ENCODE measurements around the gene PPP1R13B.

GRCh38 chr14:103731916-103732867, 115.2 kb downstream of the PPP1R13B start:
- TF ChIP-seq, protein P1, sequence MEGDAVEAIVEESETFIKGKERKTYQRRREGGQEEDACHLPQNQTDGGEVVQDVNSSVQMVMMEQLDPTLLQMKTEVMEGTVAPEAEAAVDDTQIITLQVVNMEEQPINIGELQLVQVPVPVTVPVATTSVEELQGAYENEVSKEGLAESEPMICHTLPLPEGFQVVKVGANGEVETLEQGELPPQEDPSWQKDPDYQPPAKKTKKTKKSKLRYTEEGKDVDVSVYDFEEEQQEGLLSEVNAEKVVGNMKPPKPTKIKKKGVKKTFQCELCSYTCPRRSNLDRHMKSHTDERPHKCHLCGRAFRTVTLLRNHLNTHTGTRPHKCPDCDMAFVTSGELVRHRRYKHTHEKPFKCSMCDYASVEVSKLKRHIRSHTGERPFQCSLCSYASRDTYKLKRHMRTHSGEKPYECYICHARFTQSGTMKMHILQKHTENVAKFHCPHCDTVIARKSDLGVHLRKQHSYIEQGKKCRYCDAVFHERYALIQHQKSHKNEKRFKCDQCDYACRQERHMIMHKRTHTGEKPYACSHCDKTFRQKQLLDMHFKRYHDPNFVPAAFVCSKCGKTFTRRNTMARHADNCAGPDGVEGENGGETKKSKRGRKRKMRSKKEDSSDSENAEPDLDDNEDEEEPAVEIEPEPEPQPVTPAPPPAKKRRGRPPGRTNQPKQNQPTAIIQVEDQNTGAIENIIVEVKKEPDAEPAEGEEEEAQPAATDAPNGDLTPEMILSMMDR (IDR thresholded peaks at IDR 0.05; ENCODE audit: low read depth, low read length), result no peak
- no peak for TF ChIP-seq EZH2phosphoT487 (IDR thresholded peaks at IDR 0.05; ENCODE audit: low read depth)

Data from OCI-LY3 (cell line).